HCT116 (cell line): Measurements from ENCODE around the gene LAMTOR1. TPM values are rescaled to one million over a fixed set of nuclear protein-coding genes. Genes with fewer than 3 reads are reported as not detected.

Experiments used
- ATAC-seq: fragments of 200-7000 bp; cut with Tn5 transposase; 2 replicates; pipeline ENCODE4 v1.9.1; 2020; ENCODE audit warnings: mild to moderate bottlenecking, moderate library complexity
- BruUV-seq: library from RNA; stranded (reverse); fragments of 400-500 nt; replicated peaks from 2 replicates; lab custom pipeline; 2021; lab: Mats Ljungman, UMichigan
- CTCF ChIA-PET: fragments of 300-600 bp; sonication (Branson Sonifier 250); formaldehyde crosslinking; loops from one replicate; lab custom pipeline; 2021; ENCODE audit warnings: antibody characterized with exemption; lab: Charles Lee
- POLR2A ChIA-PET: fragments of 300-600, 350-600 bp; sonication (Branson Sonifier 250); formaldehyde crosslinking; loops from one replicate; lab custom pipeline; 2021; ENCODE audit warnings: antibody characterized with exemption; lab: Charles Lee
- RAD21 ChIA-PET, 2 experiments: fragments of 300-600 bp; sonication (Branson Sonifier 250); formaldehyde crosslinking; loops; one replicate each; lab custom pipeline; 2023; ENCODE audit warnings: low total read pairs in 2 of 2; ENCODE audit not compliant: uncharacterized antibody in 2 of 2, unreplicated experiment in 2 of 2, low non-redundant PET in 1 of 2; lab: Charles Lee
- DNase-seq: peaks from one replicate; pipeline ENCODE4 v3.0.0-alpha.2; 2010; ENCODE audit warnings: low read depth, low spot score
- H2AFZ ChIP-seq: fragments of 200-600 bp; shearing (Covaris generic), sonication (generic); 2 replicates; pipeline ENCODE4 v1.6.1; 2017; ENCODE audit warnings: low read depth, mixed run types, mixed read lengths, antibody characterized with exemption, low read length; ENCODE audit not compliant: poor library complexity, severe bottlenecking
- H3K27ac ChIP-seq: 2 replicates; pipeline ENCODE4 v1.5.1; 2012; ENCODE audit warnings: low read depth, low read length
- H3K27me3 ChIP-seq: fragments of 200-600 bp; sonication (generic); 2 replicates; pipeline ENCODE4 v1.6.1; 2016; ENCODE audit warnings: mixed run types, low read length, mixed read lengths; ENCODE audit not compliant: insufficient read depth
- H3K36me3 ChIP-seq, 2 experiments: fragments of 200-500 bp in 1 of 2; fragments of 200-600 bp in 1 of 2; sonication (Bioruptor generic) in 1 of 2; sonication (generic) in 1 of 2; 2 replicates each; pipeline versions ENCODE4 v1.5.1 to v1.6.1; 2014 to 2016; ENCODE audit warnings: low read length in 2 of 2, inconsistent platforms in 1 of 2, mixed read lengths in 1 of 2, mixed run types in 1 of 2; ENCODE audit not compliant: insufficient read depth in 2 of 2, control insufficient read depth in 1 of 2
- H3K4me1 ChIP-seq, 2 experiments: fragments of 200-600 bp in 1 of 2; sonication (generic) in 1 of 2; 2 replicates each; pipeline versions ENCODE4 v1.5.1 to v1.6.1; 2012 to 2017; ENCODE audit warnings: low read length in 2 of 2, inconsistent platforms in 1 of 2, mild to moderate bottlenecking in 1 of 2, mixed read lengths in 1 of 2, mixed run types in 1 of 2, moderate library complexity in 1 of 2; ENCODE audit not compliant: insufficient read depth in 2 of 2, control insufficient read depth in 1 of 2
- H3K4me2 ChIP-seq: fragments of 200-600 bp; sonication (generic); 2 replicates; pipeline ENCODE4 v1.6.1; 2017; ENCODE audit warnings: mixed run types, low read length, mixed read lengths
- H3K4me3 ChIP-seq, 2 experiments: fragments of 200-600 bp in 1 of 2; sonication (generic) in 1 of 2; replicated peaks in 1 of 2; 2 replicates each; pipeline ENCODE4 v1.5.1; 2011 to 2016; ENCODE audit warnings: low read length in 2 of 2, control low read depth in 1 of 2, low read depth in 1 of 2, mild to moderate bottlenecking in 1 of 2, mixed read lengths in 1 of 2, mixed run types in 1 of 2
- H3K79me2 ChIP-seq: fragments of 200-600 bp; sonication (generic); 2 replicates; pipeline ENCODE4 v1.6.1; 2017; ENCODE audit warnings: mild to moderate bottlenecking, mixed run types, low read length, moderate library complexity, mixed read lengths; ENCODE audit not compliant: insufficient read depth
- H3K9ac ChIP-seq: fragments of 200-600 bp; sonication (generic); 2 replicates; pipeline ENCODE4 v1.6.1; 2016; ENCODE audit warnings: low read length, mixed read lengths
- H3K9me2 ChIP-seq: fragments of 200-600 bp; sonication (generic), shearing (Covaris generic); 2 replicates; pipeline ENCODE4 v1.6.1; 2017; ENCODE audit warnings: mixed run types, mild to moderate bottlenecking, moderate library complexity; ENCODE audit not compliant: insufficient read depth
- H3K9me3 ChIP-seq, 2 experiments: fragments of 200-500 bp in 1 of 2; fragments of 200-600 bp in 1 of 2; sonication (Bioruptor generic) in 1 of 2; sonication (generic) in 1 of 2; 2 replicates each; pipeline ENCODE4 v1.6.1; 2014 to 2017; ENCODE audit warnings: low read length in 2 of 2, mixed read lengths in 2 of 2, inconsistent platforms in 1 of 2, low read depth in 1 of 2, mild to moderate bottlenecking in 1 of 2, mixed run types in 1 of 2, moderate library complexity in 1 of 2; ENCODE audit not compliant: control insufficient read depth in 1 of 2, insufficient read depth in 1 of 2
- H4K20me1 ChIP-seq: fragments of 200-600 bp; sonication (generic), shearing (Covaris generic); 2 replicates; pipeline ENCODE4 v1.6.1; 2017; ENCODE audit warnings: mixed run types, mild to moderate bottlenecking, moderate library complexity; ENCODE audit not compliant: insufficient read depth
- POLR2A ChIP-seq: IDR thresholded peaks from 2 replicates; pipeline ENCODE4 v1.7.0; 2011; ENCODE audit warnings: borderline replicate concordance; ENCODE audit not compliant: insufficient read depth, insufficient read length; ENCODE audit errors: extremely low read depth
- RAD21 ChIP-seq: IDR thresholded peaks from 2 replicates; pipeline ENCODE4 v1.6.1; 2012; ENCODE audit warnings: low read depth, mild to moderate bottlenecking
- SIN3A ChIP-seq: IDR thresholded peaks from 2 replicates; pipeline ENCODE4 v1.6.1; 2012; ENCODE audit warnings: low read depth
- SRF ChIP-seq: IDR thresholded peaks from 2 replicates; pipeline ENCODE4 v1.6.1; 2012; ENCODE audit warnings: low read depth
- YY1 ChIP-seq: IDR thresholded peaks from 2 replicates; pipeline ENCODE4 v1.6.1; 2011; ENCODE audit warnings: low read length, low read depth, moderate library complexity, mild to moderate bottlenecking; ENCODE audit not compliant: insufficient replicate concordance; ENCODE audit errors: extremely low read depth
- ZFX ChIP-seq: fragments of 450-650 bp; IDR thresholded peaks from 2 replicates; pipeline ENCODE4 v1.6.1; 2017
- intact Hi-C: fragments of 100-400 bp; cut with micrococcal nuclease; formaldehyde crosslinking; loops from 2 replicates; pipeline ENCODE4 v1.10.0; 2022
- total RNA-seq: library from RNA; stranded (reverse); gene quantifications from one replicate; pipeline ENCODE4 v1.2.1, GENCODE V29; 2021; ENCODE audit not compliant: unreplicated experiment

LAMTOR1 gene
- total RNA-seq, 1 experiment from 2014 or later = 63.9 TPM

- Histone ChIP-seq H3K9me3 (no peaks in the 10 kb centered on the region), H3K27ac (no peak overlapping the region), H3K9me2 (no peaks in the 10 kb centered on the region), H3K79me2 (no peaks in the 10 kb centered on the region), H3K9ac (no peak overlapping the region), H3K27me3 (no peaks in the 10 kb centered on the region), H3K36me3 (no peaks in the 10 kb centered on the region), H3K4me2 (no peak overlapping the region), H2AFZ (no peak overlapping the region), H3K4me1 (peaks cover 4 to 20% of the 10 kb centered on the region in 2 experiments; a peak in 3 of 4 replicates), H4K20me1 (no peaks in the 10 kb centered on the region), H3K4me3 (no peak overlapping the region)
- intact Hi-C loops = loop anchor here (10.0 kb wide), 1 partner anchor 320 kb away; the partner anchor contains the start of gene CLPB
- POLR2A ChIA-PET = no interaction called here
- DNase-seq (no peak), ATAC-seq (no peak)
- RAD21 ChIA-PET = no interaction called here
- no TSS peak for BruUV-seq
- TF ChIP-seq YY1 = no peak
- no peak for TF ChIP-seq POLR2A
- no peak for TF ChIP-seq ZFX
- CTCF ChIA-PET = no interaction called here
Observed at GRCh38 chr11:72114570-72114969, 11.5 kb upstream of the LAMTOR1 start.

GRCh38 chr11:72112978-72113808, 10.1 kb upstream of the LAMTOR1 start:
- TSS peak; percentile 99 for BruUV-seq
- Histone ChIP-seq H3K79me2 (no peaks in the 10 kb centered on the region), H3K9me3 (no peaks in the 10 kb centered on the region), H3K4me3 (peak overlapping the region; percentile 60 to 82), H3K36me3 (no peaks in the 10 kb centered on the region), H3K4me1 (peaks cover 4 to 20% of the 10 kb centered on the region in 2 experiments; a peak in 3 of 4 replicates), H3K27me3 (no peaks in the 10 kb centered on the region), H3K9ac (peak overlapping the region; percentile 83), H3K9me2 (no peaks in the 10 kb centered on the region), H3K4me2 (peak overlapping the region; percentile 74), H4K20me1 (no peaks in the 10 kb centered on the region), H3K27ac (peak overlapping the region; percentile 76), H2AFZ (no peak overlapping the region)
- intact Hi-C loops = loop anchor here (1.0 to 10.0 kb wide), 2 partner anchors 10 to 322 kb away; partner anchors contain the start of genes CLPB and LAMTOR1
- CTCF ChIA-PET = interaction anchor here (1.0 to 1.5 kb wide), 2 partner anchors 88 to 318 kb away, joined by 4 read pairs; no protein-coding TSS in a partner anchor
- ATAC-seq = peak; percentile 3
- TF ChIP-seq RAD21 (no peak), SRF (no peak), ZFX (peak; percentile 29), SIN3A (no peak; the same call in 1 of the 2 replicates), YY1 (no peak)
- RAD21 ChIA-PET = interaction anchor here in 1 of 2 experiments (0.6 kb wide), 1 partner anchor 11 kb away, joined by 3 read pairs; no protein-coding TSS in a partner anchor
- no peak for DNase-seq
- POLR2A ChIA-PET = interaction anchor here (0.9 to 1.6 kb wide), 5 partner anchors 12 to 44 kb away, joined by 3 to 6 read pairs (median 4); no protein-coding TSS in a partner anchor
